Mammary epithelial cell (primary cell): Measurements from ENCODE around the gene CARHSP1.
"Not testable (repeated sequence)": the region's sequence is repeated elsewhere in the genome, so short reads cannot be mapped to it uniquely, and the experiment has no call there.

Experiments used
- EZH2 ChIP-seq: IDR thresholded peaks from 2 replicates; pipeline ENCODE4 v1.6.1; 2012; ENCODE audit warnings: low read length, inconsistent platforms, borderline replicate concordance
- TF ChIP-seq, protein P1 (sequence below), 2 donors: IDR thresholded peaks in 1 of 2; conservative IDR thresholded peaks in 1 of 2; 2 replicates each; pipeline ENCODE4 v1.5.1; 2011 to 2012; ENCODE audit warnings: inconsistent platforms in 2 of 2, low read length in 2 of 2, mild to moderate bottlenecking in 2 of 2, control low read depth in 1 of 2, low read depth in 1 of 2; ENCODE audit not compliant: insufficient read depth in 1 of 2; ENCODE audit errors: extremely low read depth in 1 of 2

DNA sequence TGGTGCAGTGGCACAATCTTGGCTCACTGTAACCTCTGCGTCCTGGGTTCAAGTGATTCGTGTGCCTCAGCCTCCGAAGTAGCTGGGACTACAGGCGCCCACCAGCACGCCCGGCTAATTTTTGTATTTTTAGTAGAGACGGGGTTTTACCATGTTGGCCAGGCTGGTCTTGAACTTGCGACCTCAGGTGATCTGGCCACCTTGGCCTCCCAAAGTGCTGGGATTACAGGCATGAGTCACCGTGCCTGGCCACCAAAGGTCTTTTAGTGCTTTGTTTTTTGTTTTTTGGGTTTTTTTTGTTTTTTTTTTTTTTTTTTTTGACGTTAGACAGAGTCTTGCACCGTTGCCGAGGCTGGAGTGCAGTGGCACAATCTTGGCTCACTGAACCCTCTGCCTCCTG lies 65.1 kb downstream of the CARHSP1 start:
- TF ChIP-seq, protein P1, sequence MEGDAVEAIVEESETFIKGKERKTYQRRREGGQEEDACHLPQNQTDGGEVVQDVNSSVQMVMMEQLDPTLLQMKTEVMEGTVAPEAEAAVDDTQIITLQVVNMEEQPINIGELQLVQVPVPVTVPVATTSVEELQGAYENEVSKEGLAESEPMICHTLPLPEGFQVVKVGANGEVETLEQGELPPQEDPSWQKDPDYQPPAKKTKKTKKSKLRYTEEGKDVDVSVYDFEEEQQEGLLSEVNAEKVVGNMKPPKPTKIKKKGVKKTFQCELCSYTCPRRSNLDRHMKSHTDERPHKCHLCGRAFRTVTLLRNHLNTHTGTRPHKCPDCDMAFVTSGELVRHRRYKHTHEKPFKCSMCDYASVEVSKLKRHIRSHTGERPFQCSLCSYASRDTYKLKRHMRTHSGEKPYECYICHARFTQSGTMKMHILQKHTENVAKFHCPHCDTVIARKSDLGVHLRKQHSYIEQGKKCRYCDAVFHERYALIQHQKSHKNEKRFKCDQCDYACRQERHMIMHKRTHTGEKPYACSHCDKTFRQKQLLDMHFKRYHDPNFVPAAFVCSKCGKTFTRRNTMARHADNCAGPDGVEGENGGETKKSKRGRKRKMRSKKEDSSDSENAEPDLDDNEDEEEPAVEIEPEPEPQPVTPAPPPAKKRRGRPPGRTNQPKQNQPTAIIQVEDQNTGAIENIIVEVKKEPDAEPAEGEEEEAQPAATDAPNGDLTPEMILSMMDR (conservative IDR thresholded peaks at IDR 0.05 in 1 of 2, IDR thresholded peaks at IDR 0.05 in 1 of 2; ENCODE audit: extremely low read depth in 1 of 2, insufficient read depth in 1 of 2, low read depth in 1 of 2, low read length in 2 of 2): not testable (repeated sequence)
- TF ChIP-seq EZH2: not testable (repeated sequence)
